HG03135 (cell line): ENCODE data around the gene MRPS18C.
"Not testable (repeated sequence)": the region's sequence is repeated elsewhere in the genome, so short reads cannot be mapped to it uniquely, and the experiment has no call there.

Source experiments
- ATAC-seq: cut with Tn5 transposase; IDR thresholded peaks from one replicate; pipeline ENCODE4 v1.9.1; 2021; ENCODE audit warnings: mild to moderate bottlenecking, moderate library complexity; ENCODE audit not compliant: unreplicated experiment

MRPS18C gene

GRCh38 chr4:83496085-83496917 lies 40.4 kb downstream of the MRPS18C start:
- not testable (repeated sequence) for ATAC-seq

DNA sequence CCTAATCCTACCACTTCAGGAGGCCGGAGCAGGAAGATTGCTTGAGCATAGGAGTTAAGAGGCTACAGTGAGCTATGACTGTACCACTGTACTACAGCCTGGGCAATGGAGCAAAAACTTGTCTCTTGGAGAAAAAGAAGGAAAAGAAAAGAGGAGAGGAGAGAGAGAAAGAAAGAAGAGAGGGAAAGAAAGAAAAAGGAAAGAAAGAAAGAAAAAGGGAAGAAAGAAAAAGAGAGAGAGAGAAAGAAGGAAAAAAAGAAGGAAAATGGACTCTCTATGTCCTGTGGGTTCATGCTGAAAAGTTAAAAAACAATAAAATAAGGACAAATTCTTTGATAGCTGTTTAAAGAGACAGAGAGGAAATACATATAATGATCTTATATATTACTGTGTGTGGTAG lies 42.3 kb downstream of the MRPS18C start:
- no peak for ATAC-seq

DNA sequence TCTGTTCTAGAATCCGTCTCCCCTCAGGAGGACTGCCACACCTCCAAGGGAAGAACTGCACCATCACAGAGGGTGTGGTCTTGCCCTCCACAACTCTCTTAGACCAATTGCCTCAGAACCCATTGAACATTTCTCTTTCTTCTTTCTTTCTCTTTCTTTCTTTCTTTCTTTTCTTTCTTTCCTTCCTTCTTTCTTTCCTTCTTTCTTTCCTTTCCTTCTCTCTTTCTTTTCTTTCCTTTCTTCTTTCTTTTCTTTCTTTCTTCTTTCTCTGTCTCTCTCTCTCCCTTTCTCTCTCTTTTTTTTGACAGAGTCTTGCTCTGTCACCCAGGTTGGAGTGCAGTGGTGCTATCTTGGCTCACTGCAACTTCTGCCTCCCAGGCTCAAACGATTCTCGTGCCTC lies 45.8 kb downstream of the MRPS18C start:
- ATAC-seq, result not testable (repeated sequence)

GRCh38 chr4:83503974-83504373 lies 48.1 kb downstream of the MRPS18C start:
- ATAC-seq, result no peak

- ATAC-seq, result no peak
These were observed 48.6 kb downstream of the MRPS18C start for GRCh38 chr4:83504503-83504902.

DNA sequence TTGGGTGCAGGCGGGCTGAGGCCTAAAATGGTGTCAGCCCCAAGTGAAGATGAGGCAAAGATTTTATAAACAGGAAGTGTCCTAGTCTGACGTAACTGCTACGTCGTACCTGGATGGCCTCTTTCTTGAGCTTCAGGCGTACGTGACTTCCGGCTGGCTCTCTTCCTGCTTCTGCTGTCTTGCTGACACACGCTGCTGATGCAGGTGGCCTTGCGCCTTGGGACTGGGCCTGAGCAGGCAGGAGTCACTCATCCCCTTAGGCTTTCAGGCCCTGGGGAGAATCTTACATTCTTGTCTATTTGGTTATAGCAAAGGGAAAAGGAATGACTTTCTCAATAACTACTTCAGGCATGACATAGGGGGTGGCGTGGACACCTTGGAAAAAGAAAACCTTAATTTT lies 49.1 kb downstream of the MRPS18C start:
- ATAC-seq, result no peak

DNA sequence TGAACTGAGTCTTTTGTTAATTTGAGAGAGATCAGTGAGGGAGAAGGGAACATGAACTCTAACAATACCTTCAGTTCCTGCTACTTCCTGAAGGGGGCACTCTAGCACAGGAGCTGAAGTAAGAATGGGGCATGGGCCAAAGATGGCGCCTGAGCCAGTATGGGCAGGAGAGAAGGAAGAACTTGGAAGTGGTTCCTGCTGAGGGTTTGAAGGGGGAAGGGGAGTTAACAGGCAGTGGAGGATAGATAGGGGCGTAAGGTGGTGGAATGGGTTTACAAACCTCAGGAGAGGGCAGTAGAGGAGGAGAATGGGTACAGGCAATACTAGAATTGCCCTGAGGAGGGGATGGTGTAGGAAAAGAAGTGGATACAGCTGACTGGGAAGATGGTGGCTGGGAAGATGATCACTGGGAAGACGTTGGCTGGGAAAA lies 53.3 kb downstream of the MRPS18C start:
- not testable (repeated sequence) for ATAC-seq

DNA sequence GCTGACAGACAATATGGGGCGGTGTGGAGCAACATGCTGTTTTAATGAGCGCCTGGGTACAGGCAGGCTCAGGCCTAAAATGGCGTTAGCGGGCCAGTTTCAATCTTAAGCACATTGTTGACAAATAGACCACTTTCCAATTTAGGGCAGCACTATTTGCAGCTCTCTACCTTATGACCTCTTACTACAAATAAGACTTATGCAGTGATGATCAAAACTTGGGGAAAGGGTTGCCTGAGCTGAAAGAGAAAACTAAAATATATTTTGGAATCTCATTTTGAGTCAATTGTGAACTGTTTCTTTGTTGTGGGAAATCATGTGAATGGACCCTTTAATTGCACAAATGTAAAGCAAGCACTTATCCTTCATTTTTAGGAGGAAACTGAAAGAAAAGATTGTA lies 54.6 kb downstream of the MRPS18C start:
- ATAC-seq, result no peak
